HCT116 (cell line): ENCODE data around the gene MYO7A. TPM values are rescaled to one million over a fixed set of nuclear protein-coding genes. Genes with fewer than 3 reads are reported as not detected.
A peak's percentile ranks its signal among the peaks of the same experiment; 100 is the strongest.

Source experiments
- ATAC-seq: fragments of 200-7000 bp; cut with Tn5 transposase; 2 replicates; pipeline ENCODE4 v1.9.1; 2020; ENCODE audit warnings: mild to moderate bottlenecking, moderate library complexity
- Bru-seq: library from RNA; stranded (reverse); fragments of 400-500 nt; gene quantifications from one replicate; lab custom pipeline; 2021; lab: Mats Ljungman, UMichigan
- BruChase-seq, 2 experiments: library from RNA; stranded (reverse); fragments of 400-500 nt; gene quantifications; one replicate each; lab custom pipeline; 2021; lab: Mats Ljungman, UMichigan
- BruUV-seq: library from RNA; stranded (reverse); fragments of 400-500 nt; replicated peaks from 2 replicates; lab custom pipeline; 2021; lab: Mats Ljungman, UMichigan
- CTCF ChIA-PET: fragments of 300-600 bp; sonication (Branson Sonifier 250); formaldehyde crosslinking; loops from one replicate; lab custom pipeline; 2021; ENCODE audit warnings: antibody characterized with exemption; lab: Charles Lee
- POLR2A ChIA-PET: fragments of 300-600, 350-600 bp; sonication (Branson Sonifier 250); formaldehyde crosslinking; loops from one replicate; lab custom pipeline; 2021; ENCODE audit warnings: antibody characterized with exemption; lab: Charles Lee
- RAD21 ChIA-PET, 2 experiments: fragments of 300-600 bp; sonication (Branson Sonifier 250); formaldehyde crosslinking; loops; one replicate each; lab custom pipeline; 2023; ENCODE audit warnings: low total read pairs in 2 of 2; ENCODE audit not compliant: uncharacterized antibody in 2 of 2, unreplicated experiment in 2 of 2, low non-redundant PET in 1 of 2; lab: Charles Lee
- DNase-seq: peaks from one replicate; pipeline ENCODE4 v3.0.0-alpha.2; 2010; ENCODE audit warnings: low read depth, low spot score
- H2AFZ ChIP-seq: fragments of 200-600 bp; shearing (Covaris generic), sonication (generic); 2 replicates; pipeline ENCODE4 v1.6.1; 2017; ENCODE audit warnings: low read depth, mixed run types, mixed read lengths, antibody characterized with exemption, low read length; ENCODE audit not compliant: poor library complexity, severe bottlenecking
- H3K27ac ChIP-seq: 2 replicates; pipeline ENCODE4 v1.5.1; 2012; ENCODE audit warnings: low read depth, low read length
- H3K27me3 ChIP-seq: fragments of 200-600 bp; sonication (generic); 2 replicates; pipeline ENCODE4 v1.6.1; 2016; ENCODE audit warnings: mixed run types, low read length, mixed read lengths; ENCODE audit not compliant: insufficient read depth
- H3K36me3 ChIP-seq, 2 experiments: fragments of 200-500 bp in 1 of 2; fragments of 200-600 bp in 1 of 2; sonication (Bioruptor generic) in 1 of 2; sonication (generic) in 1 of 2; 2 replicates each; pipeline versions ENCODE4 v1.5.1 to v1.6.1; 2014 to 2016; ENCODE audit warnings: low read length in 2 of 2, inconsistent platforms in 1 of 2, mixed read lengths in 1 of 2, mixed run types in 1 of 2; ENCODE audit not compliant: insufficient read depth in 2 of 2, control insufficient read depth in 1 of 2
- H3K4me1 ChIP-seq, 2 experiments: fragments of 200-600 bp in 1 of 2; sonication (generic) in 1 of 2; 2 replicates each; pipeline versions ENCODE4 v1.5.1 to v1.6.1; 2012 to 2017; ENCODE audit warnings: low read length in 2 of 2, inconsistent platforms in 1 of 2, mild to moderate bottlenecking in 1 of 2, mixed read lengths in 1 of 2, mixed run types in 1 of 2, moderate library complexity in 1 of 2; ENCODE audit not compliant: insufficient read depth in 2 of 2, control insufficient read depth in 1 of 2
- H3K4me2 ChIP-seq: fragments of 200-600 bp; sonication (generic); 2 replicates; pipeline ENCODE4 v1.6.1; 2017; ENCODE audit warnings: mixed run types, low read length, mixed read lengths
- H3K4me3 ChIP-seq, 2 experiments: fragments of 200-600 bp in 1 of 2; sonication (generic) in 1 of 2; replicated peaks in 1 of 2; 2 replicates each; pipeline ENCODE4 v1.5.1; 2011 to 2016; ENCODE audit warnings: low read length in 2 of 2, control low read depth in 1 of 2, low read depth in 1 of 2, mild to moderate bottlenecking in 1 of 2, mixed read lengths in 1 of 2, mixed run types in 1 of 2
- H3K79me2 ChIP-seq: fragments of 200-600 bp; sonication (generic); 2 replicates; pipeline ENCODE4 v1.6.1; 2017; ENCODE audit warnings: mild to moderate bottlenecking, mixed run types, low read length, moderate library complexity, mixed read lengths; ENCODE audit not compliant: insufficient read depth
- H3K9ac ChIP-seq: fragments of 200-600 bp; sonication (generic); 2 replicates; pipeline ENCODE4 v1.6.1; 2016; ENCODE audit warnings: low read length, mixed read lengths
- H3K9me2 ChIP-seq: fragments of 200-600 bp; sonication (generic), shearing (Covaris generic); 2 replicates; pipeline ENCODE4 v1.6.1; 2017; ENCODE audit warnings: mixed run types, mild to moderate bottlenecking, moderate library complexity; ENCODE audit not compliant: insufficient read depth
- H3K9me3 ChIP-seq, 2 experiments: fragments of 200-500 bp in 1 of 2; fragments of 200-600 bp in 1 of 2; sonication (Bioruptor generic) in 1 of 2; sonication (generic) in 1 of 2; 2 replicates each; pipeline ENCODE4 v1.6.1; 2014 to 2017; ENCODE audit warnings: low read length in 2 of 2, mixed read lengths in 2 of 2, inconsistent platforms in 1 of 2, low read depth in 1 of 2, mild to moderate bottlenecking in 1 of 2, mixed run types in 1 of 2, moderate library complexity in 1 of 2; ENCODE audit not compliant: control insufficient read depth in 1 of 2, insufficient read depth in 1 of 2
- H4K20me1 ChIP-seq: fragments of 200-600 bp; sonication (generic), shearing (Covaris generic); 2 replicates; pipeline ENCODE4 v1.6.1; 2017; ENCODE audit warnings: mixed run types, mild to moderate bottlenecking, moderate library complexity; ENCODE audit not compliant: insufficient read depth
- CBX3 ChIP-seq: IDR thresholded peaks from 2 replicates; pipeline ENCODE4 v1.6.1; 2012; ENCODE audit warnings: low read depth
- POLR2AphosphoS5 ChIP-seq: IDR thresholded peaks from 2 replicates; pipeline ENCODE4 v1.6.1; 2011; ENCODE audit warnings: mild to moderate bottlenecking, low read depth, low read length, moderate library complexity
- RAD21 ChIP-seq: IDR thresholded peaks from 2 replicates; pipeline ENCODE4 v1.6.1; 2012; ENCODE audit warnings: low read depth, mild to moderate bottlenecking
- TCF7L2 ChIP-seq: IDR thresholded peaks from 2 replicates; pipeline ENCODE4 v1.7.0; 2011; ENCODE audit warnings: borderline replicate concordance, inconsistent platforms; ENCODE audit not compliant: insufficient read depth, insufficient read length; ENCODE audit errors: extremely low read depth
- ZNF274 ChIP-seq: fragments of 200-500 bp; sonication (Bioruptor generic); IDR thresholded peaks from 2 replicates; pipeline ENCODE4 v1.6.1; 2014; ENCODE audit warnings: mild to moderate bottlenecking, low read depth, low read length, inconsistent platforms
- intact Hi-C: fragments of 100-400 bp; cut with micrococcal nuclease; formaldehyde crosslinking; loops from 2 replicates; pipeline ENCODE4 v1.10.0; 2022
- long read RNA-seq: library from polyadenylated mRNA; unstranded; transcript quantifications from one replicate; pipeline ENCODE4 v2.0.0, GENCODE V29; 2021; ENCODE audit not compliant: unreplicated experiment
- polyA plus RNA-seq: library from polyadenylated mRNA; unstranded; fragments of >200 nt; gene quantifications from 2 replicates; pipeline ENCODE4 v1.2.1, GENCODE V29; 2012; ENCODE audit warnings: missing spikeins
- total RNA-seq: library from RNA; stranded (reverse); gene quantifications from one replicate; pipeline ENCODE4 v1.2.1, GENCODE V29; 2021; ENCODE audit not compliant: unreplicated experiment
- TF ChIP-seq, protein P1 (sequence below): IDR thresholded peaks from 2 replicates; pipeline ENCODE4 v1.6.1; 2011; ENCODE audit warnings: mild to moderate bottlenecking, low read length, moderate library complexity; ENCODE audit not compliant: insufficient replicate concordance; ENCODE audit errors: extremely low read depth
- TF ChIP-seq, protein P2 (sequence below): IDR thresholded peaks from 2 replicates; pipeline ENCODE4 v1.6.1; 2012
- TF ChIP-seq, protein P3 (sequence below): IDR thresholded peaks from 2 replicates; pipeline ENCODE4 v1.6.1; 2012; ENCODE audit warnings: low read depth
- TF ChIP-seq, protein P4 (sequence below): IDR thresholded peaks from 2 replicates; pipeline ENCODE4 v1.6.1; 2012

Gene MYO7A
- total RNA-seq (1.8 TPM), Bru-seq, nascent RNA (percentile 19 among the genes with signal in this experiment), BruChase-seq, experiment 1, labeled RNA remaining after a 6-hour chase (percentile 27 among the genes with signal in this experiment), BruChase-seq, experiment 2, labeled RNA remaining after a 2-hour chase (percentile 26 among the genes with signal in this experiment)
- polyA plus RNA-seq, result 2.1 and 2.8 TPM in 2 replicates
- long read RNA-seq, partial matches to known transcripts, result 3 of 5 reads
- long read RNA-seq, other reads (novel, unspliced or antisense), result 2 of 5 reads

DNA sequence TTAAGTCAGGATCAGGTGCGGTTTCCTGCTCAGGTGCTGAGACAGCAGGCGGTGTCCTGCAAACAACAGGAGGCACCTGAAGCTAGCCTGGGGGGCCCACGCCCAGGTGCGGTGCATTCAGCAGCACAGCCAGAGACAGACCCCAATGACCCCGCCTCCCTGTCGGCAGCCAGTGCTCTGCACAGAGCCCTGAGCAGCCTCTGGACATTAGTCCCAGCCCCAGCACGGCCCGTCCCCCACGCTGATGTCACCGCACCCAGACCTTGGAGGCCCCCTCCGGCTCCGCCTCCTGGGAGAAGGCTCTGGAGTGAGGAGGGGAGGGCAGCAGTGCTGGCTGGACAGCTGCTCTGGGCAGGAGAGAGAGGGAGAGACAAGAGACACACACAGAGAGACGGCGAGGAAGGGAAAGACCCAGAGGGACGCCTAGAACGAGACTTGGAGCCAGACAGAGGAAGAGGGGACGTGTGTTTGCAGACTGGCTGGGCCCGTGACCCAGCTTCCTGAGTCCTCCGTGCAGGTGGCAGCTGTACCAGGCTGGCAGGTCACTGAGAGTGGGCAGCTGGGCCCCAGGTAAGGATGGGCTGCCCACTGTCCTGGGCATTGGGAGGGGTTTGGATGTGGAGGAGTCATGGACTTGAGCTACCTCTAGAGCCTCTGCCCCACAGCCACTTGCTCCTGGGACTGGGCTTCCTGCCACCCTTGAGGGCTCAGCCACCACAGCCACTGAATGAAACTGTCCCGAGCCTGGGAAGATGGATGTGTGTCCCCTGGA lies at the start of gene MYO7A:
Gene MYO7A (plus strand): TSS at position 327 of the 772 bp plus-strand sequence. CDS start 2,389 bp downstream, outside the sequence.
- no peak for TF ChIP-seq ZNF274
- Histone ChIP-seq H3K4me1 (peaks cover 3 to 15% of the 10 kb centered on the region in 2 experiments; a peak in 3 of 4 replicates), H3K9me2 (no peaks in the 10 kb centered on the region), H3K27ac (no peak within 1 kb of the TSS; the same call in 1 of the 2 replicates), H3K4me2 (peak within 1 kb of the TSS; percentile 93), H3K9me3 (no peaks in the 10 kb centered on the region), H3K4me3 (peak within 1 kb of the TSS; percentile 43 to 60), H3K36me3 (no peaks in the 10 kb centered on the region), H3K79me2 (no peaks in the 10 kb centered on the region), H3K9ac (peak within 1 kb of the TSS; percentile 30; the same call in 1 of the 2 replicates), H2AFZ (peak within 1 kb of the TSS; percentile 92), H4K20me1 (no peaks in the 10 kb centered on the region), H3K27me3 (no peaks in the 10 kb centered on the region)
- RAD21 ChIA-PET, result interaction anchor here in 1 of 2 experiments (1.7 kb wide), 1 partner anchor 420 kb away, joined by 4 read pairs; no protein-coding TSS in a partner anchor
- intact Hi-C loops, result loop anchor here (1.0 kb wide), 3 partner anchors 60 to 491 kb away; no protein-coding TSS in a partner anchor
- DNase-seq, result no peak
- POLR2A ChIA-PET, result no interaction called here
- CTCF ChIA-PET, result interaction anchor here (1.1 to 2.6 kb wide), 15 partner anchors 8 to 498 kb away, joined by 3 to 26 read pairs (median 7); partner anchors contain the start of gene B3GNT6
- peak; percentile 13; the same call in 1 of the 2 replicates for ATAC-seq
- BruUV-seq, result no TSS peak

DNA sequence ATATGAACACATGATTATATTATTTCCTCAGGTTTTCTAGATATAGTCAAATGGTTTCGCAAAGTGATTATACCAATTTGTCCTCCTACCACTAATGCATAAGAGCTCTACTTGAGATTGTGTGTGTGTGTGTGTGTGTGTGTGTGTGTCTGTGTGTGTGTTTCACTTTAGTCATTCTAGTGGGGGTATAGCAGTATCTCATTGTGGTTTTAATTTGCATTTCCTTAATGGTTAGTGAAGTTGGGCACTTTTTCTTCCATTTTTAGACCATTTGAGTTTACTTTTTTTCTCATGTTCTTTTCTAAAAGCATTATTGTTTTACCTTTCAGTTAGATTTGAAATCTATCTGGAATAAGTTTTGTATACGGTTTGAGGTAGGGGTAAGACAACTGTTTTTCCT lies 48.4 kb upstream of the MYO7A start:
- Histone ChIP-seq H3K27me3 (no peaks in the 10 kb centered on the region), H3K27ac (no peak overlapping the region), H3K4me1 (peaks cover under 1 to 1% of the 10 kb centered on the region in 2 experiments; a peak in 2 of 4 replicates), H3K79me2 (no peaks in the 10 kb centered on the region), H4K20me1 (no peaks in the 10 kb centered on the region), H3K36me3 (no peaks in the 10 kb centered on the region), H3K9me3 (no peaks in the 10 kb centered on the region), H3K4me2 (no peak overlapping the region), H3K9me2 (no peaks in the 10 kb centered on the region), H3K4me3 (no peak overlapping the region), H3K9ac (no peak overlapping the region), H2AFZ (no peak overlapping the region)
- ATAC-seq, result no peak
- BruUV-seq, result no TSS peak
- CTCF ChIA-PET, result interaction anchor here (0.8 to 3.6 kb wide), 3 partner anchors 12 to 32 kb away, joined by 3 to 19 read pairs (median 3); no protein-coding TSS in a partner anchor
- RAD21 ChIA-PET, result no interaction called here
- intact Hi-C loops, result no loop called here
- DNase-seq, result no peak
- POLR2A ChIA-PET, result no interaction called here
- TF ChIP-seq CBX3 (no peak), TCF7L2 (no peak), POLR2AphosphoS5 (no peak), RAD21 (no peak)
- TF ChIP-seq, protein P1, sequence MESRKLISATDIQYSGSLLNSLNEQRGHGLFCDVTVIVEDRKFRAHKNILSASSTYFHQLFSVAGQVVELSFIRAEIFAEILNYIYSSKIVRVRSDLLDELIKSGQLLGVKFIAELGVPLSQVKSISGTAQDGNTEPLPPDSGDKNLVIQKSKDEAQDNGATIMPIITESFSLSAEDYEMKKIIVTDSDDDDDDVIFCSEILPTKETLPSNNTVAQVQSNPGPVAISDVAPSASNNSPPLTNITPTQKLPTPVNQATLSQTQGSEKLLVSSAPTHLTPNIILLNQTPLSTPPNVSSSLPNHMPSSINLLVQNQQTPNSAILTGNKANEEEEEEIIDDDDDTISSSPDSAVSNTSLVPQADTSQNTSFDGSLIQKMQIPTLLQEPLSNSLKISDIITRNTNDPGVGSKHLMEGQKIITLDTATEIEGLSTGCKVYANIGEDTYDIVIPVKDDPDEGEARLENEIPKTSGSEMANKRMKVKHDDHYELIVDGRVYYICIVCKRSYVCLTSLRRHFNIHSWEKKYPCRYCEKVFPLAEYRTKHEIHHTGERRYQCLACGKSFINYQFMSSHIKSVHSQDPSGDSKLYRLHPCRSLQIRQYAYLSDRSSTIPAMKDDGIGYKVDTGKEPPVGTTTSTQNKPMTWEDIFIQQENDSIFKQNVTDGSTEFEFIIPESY, result no peak
- TF ChIP-seq, protein P2, sequence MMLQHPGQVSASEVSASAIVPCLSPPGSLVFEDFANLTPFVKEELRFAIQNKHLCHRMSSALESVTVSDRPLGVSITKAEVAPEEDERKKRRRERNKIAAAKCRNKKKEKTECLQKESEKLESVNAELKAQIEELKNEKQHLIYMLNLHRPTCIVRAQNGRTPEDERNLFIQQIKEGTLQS, result no peak
- TF ChIP-seq, protein P3, sequence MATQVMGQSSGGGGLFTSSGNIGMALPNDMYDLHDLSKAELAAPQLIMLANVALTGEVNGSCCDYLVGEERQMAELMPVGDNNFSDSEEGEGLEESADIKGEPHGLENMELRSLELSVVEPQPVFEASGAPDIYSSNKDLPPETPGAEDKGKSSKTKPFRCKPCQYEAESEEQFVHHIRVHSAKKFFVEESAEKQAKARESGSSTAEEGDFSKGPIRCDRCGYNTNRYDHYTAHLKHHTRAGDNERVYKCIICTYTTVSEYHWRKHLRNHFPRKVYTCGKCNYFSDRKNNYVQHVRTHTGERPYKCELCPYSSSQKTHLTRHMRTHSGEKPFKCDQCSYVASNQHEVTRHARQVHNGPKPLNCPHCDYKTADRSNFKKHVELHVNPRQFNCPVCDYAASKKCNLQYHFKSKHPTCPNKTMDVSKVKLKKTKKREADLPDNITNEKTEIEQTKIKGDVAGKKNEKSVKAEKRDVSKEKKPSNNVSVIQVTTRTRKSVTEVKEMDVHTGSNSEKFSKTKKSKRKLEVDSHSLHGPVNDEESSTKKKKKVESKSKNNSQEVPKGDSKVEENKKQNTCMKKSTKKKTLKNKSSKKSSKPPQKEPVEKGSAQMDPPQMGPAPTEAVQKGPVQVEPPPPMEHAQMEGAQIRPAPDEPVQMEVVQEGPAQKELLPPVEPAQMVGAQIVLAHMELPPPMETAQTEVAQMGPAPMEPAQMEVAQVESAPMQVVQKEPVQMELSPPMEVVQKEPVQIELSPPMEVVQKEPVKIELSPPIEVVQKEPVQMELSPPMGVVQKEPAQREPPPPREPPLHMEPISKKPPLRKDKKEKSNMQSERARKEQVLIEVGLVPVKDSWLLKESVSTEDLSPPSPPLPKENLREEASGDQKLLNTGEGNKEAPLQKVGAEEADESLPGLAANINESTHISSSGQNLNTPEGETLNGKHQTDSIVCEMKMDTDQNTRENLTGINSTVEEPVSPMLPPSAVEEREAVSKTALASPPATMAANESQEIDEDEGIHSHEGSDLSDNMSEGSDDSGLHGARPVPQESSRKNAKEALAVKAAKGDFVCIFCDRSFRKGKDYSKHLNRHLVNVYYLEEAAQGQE, result no peak
- TF ChIP-seq, protein P4, sequence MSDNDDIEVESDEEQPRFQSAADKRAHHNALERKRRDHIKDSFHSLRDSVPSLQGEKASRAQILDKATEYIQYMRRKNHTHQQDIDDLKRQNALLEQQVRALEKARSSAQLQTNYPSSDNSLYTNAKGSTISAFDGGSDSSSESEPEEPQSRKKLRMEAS, result no peak
